Type B pancreatic cell (in vitro differentiated cells): ENCODE results near the gene TUNAR. TPM values are rescaled to one million over a fixed set of nuclear protein-coding genes. Genes with fewer than 3 reads are reported as not detected.

Experiments
- DNase-seq: peaks from one replicate; pipeline ENCODE4 v3.0.0; 2021; ENCODE audit warnings: mixed read lengths; ENCODE audit not compliant: unreplicated experiment; ENCODE audit errors: extremely low spot score
- H3K27ac Mint-ChIP-seq: 2 replicates; pipeline ENCODE4 v1.8.0; 2021; ENCODE audit warnings: mild to moderate bottlenecking, mixed read lengths
- H3K27me3 Mint-ChIP-seq: 2 replicates; pipeline ENCODE4 v1.8.0; 2021; ENCODE audit warnings: mixed read lengths
- H3K36me3 Mint-ChIP-seq: 2 replicates; pipeline ENCODE4 v1.8.0; 2021; ENCODE audit warnings: mixed read lengths
- H3K4me1 Mint-ChIP-seq: one replicate; pipeline ENCODE4 v1.8.0; 2021; ENCODE audit warnings: mixed read lengths; ENCODE audit not compliant: unreplicated experiment
- H3K4me3 Mint-ChIP-seq: 2 replicates; pipeline ENCODE4 v1.8.0; 2021; ENCODE audit warnings: mild to moderate bottlenecking, mixed read lengths
- H3K9me3 Mint-ChIP-seq: 2 replicates; pipeline ENCODE4 v1.8.0; 2021; ENCODE audit warnings: mixed read lengths
- CTCF ChIP-seq: fragments of 200-600 bp; sonication (generic); conservative IDR thresholded peaks from 2 replicates; pipeline ENCODE4 v1.5.0; 2021; ENCODE audit warnings: antibody characterized with exemption, mild to moderate bottlenecking
- total RNA-seq: library from RNA; stranded (reverse); gene quantifications from 2 replicates; pipeline ENCODE4 v1.2.1, GENCODE V29; 2021; ENCODE audit warnings: low replicate concordance

Gene TUNAR
- total RNA-seq, 1 donor from 2014 or later: 7.4 TPM

GRCh38 chr14:95891742-95892141, 15.1 kb downstream of the TUNAR start:
- Mint-ChIP-seq H3K4me1 (no peaks in the 10 kb centered on the region), H3K9me3 (no peaks in the 10 kb centered on the region), H3K27ac (no peak overlapping the region), H3K36me3 (no peaks in the 10 kb centered on the region), H3K4me3 (no peak overlapping the region), H3K27me3 (peaks cover 50% of the 10 kb centered on the region)
- DNase-seq: no peak
- TF ChIP-seq CTCF: no peak

GRCh38 chr14:95892142-95892541, 15.5 kb downstream of the TUNAR start:
- H3K27me3 Mint-ChIP-seq: peaks cover 51% of the 10 kb centered on the region
- H3K36me3 Mint-ChIP-seq: no peaks in the 10 kb centered on the region
- no peak for DNase-seq
- H3K27ac Mint-ChIP-seq: no peak overlapping the region
- no peaks in the 10 kb centered on the region for H3K4me1 Mint-ChIP-seq
- no peak overlapping the region for H3K4me3 Mint-ChIP-seq
- no peak for TF ChIP-seq CTCF
- no peaks in the 10 kb centered on the region for H3K9me3 Mint-ChIP-seq

GRCh38 chr14:95895720-95896119, 19.1 kb downstream of the TUNAR start:
- H3K36me3 Mint-ChIP-seq: no peaks in the 10 kb centered on the region
- no peaks in the 10 kb centered on the region for H3K9me3 Mint-ChIP-seq
- no peak for DNase-seq
- no peak overlapping the region for H3K4me3 Mint-ChIP-seq
- peaks cover 60% of the 10 kb centered on the region for H3K27me3 Mint-ChIP-seq
- no peaks in the 10 kb centered on the region for H3K4me1 Mint-ChIP-seq
- no peak overlapping the region for H3K27ac Mint-ChIP-seq
- peak; percentile 66 for TF ChIP-seq CTCF

GRCh38 chr14:95896498-95897135, 20.0 kb downstream of the TUNAR start:
- Mint-ChIP-seq H3K4me1 (no peaks in the 10 kb centered on the region), H3K4me3 (no peak overlapping the region), H3K36me3 (no peaks in the 10 kb centered on the region), H3K9me3 (no peaks in the 10 kb centered on the region), H3K27me3 (peaks cover 63% of the 10 kb centered on the region), H3K27ac (no peak overlapping the region)
- TF ChIP-seq CTCF: no peak
- DNase-seq: no peak

GRCh38 chr14:95897280-95897679, 20.6 kb downstream of the TUNAR start:
- no peaks in the 10 kb centered on the region for H3K9me3 Mint-ChIP-seq
- H3K36me3 Mint-ChIP-seq: no peaks in the 10 kb centered on the region
- peaks cover 61% of the 10 kb centered on the region for H3K27me3 Mint-ChIP-seq
- H3K27ac Mint-ChIP-seq: no peak overlapping the region
- H3K4me1 Mint-ChIP-seq: no peaks in the 10 kb centered on the region
- DNase-seq: no peak
- TF ChIP-seq CTCF: no peak
- H3K4me3 Mint-ChIP-seq: no peak overlapping the region

GRCh38 chr14:95901054-95901453, 24.4 kb downstream of the TUNAR start:
- DNase-seq: no peak
- Mint-ChIP-seq H3K9me3 (no peaks in the 10 kb centered on the region), H3K27ac (no peak overlapping the region), H3K27me3 (peaks cover 58% of the 10 kb centered on the region), H3K4me1 (no peaks in the 10 kb centered on the region), H3K36me3 (no peaks in the 10 kb centered on the region), H3K4me3 (no peak overlapping the region)
- TF ChIP-seq CTCF: no peak
